ENCODE results near the gene CTNNBL1. TPM values are rescaled to one million over a fixed set of nuclear protein-coding genes. Genes with fewer than 3 reads are reported as not detected.

The CTNNBL1 gene
- total RNA-seq, 2 experiments from 2014 or later: 31.1 to 33.4 TPM

GRCh38 chr20:37907330-37907676 is 213.5 kb downstream of the CTNNBL1 start:
- H3K9me3 Mint-ChIP-seq: no peaks in the 10 kb centered on the region

DNA sequence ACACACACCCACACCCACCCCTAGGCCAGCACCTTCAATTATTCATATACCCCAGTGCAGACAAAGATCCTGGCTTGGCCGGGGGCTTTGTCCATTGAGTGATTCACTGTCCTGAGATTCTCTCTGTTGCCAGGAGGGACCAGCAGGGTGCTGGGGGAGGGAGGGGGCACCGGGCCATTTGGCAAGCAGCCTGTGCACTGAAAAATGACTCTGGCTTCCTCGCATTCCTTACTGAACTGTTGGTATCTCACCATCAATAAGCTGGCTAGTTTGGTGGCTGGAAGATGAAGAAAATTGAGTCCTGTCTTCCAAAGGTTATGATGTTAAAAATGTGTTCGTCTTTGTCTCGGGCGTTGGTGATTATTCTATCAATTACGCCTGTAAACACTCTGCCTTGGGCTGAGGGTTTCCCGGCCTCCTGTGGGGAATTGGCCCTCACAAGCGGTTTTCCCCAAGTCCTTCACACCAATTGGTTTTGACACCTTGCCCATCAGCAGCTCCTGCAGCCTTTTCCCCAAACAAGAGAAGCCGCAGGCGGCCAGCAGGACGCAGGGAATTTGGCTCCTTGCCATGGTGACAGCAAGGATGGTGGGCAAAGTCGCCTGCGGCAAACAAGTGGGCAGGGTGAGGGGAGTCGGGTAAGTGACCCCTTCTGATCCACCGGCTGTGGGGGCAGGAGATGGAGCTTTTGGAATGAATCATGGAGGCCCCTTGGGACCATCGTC is 214.0 kb downstream of the CTNNBL1 start:
- ATAC-seq (ENCODE audit: poor library complexity) (no peak), DNase-seq (no peak)
- Mint-ChIP-seq H3K4me3 (no peak overlapping the region), H3K36me3 (ENCODE audit: low read depth) (no peaks in the 10 kb centered on the region), H3K27ac (no peak overlapping the region), H3K4me1 (ENCODE audit: low read depth) (peaks cover 6% of the 10 kb centered on the region), H3K27me3 (peaks cover 69% of the 10 kb centered on the region), H3K9me3 (no peaks in the 10 kb centered on the region)
- H3K9me3 ChIP-seq (ENCODE audit: control insufficient read depth in 1 of 2, insufficient read depth in 1 of 2, low read length in 2 of 2): peaks cover 0 to 5% of the 10 kb centered on the region in 2 experiments
- intact Hi-C loops (cut with DNase I, micrococcal nuclease): no loop called here
- TF ChIP-seq, protein P1, sequence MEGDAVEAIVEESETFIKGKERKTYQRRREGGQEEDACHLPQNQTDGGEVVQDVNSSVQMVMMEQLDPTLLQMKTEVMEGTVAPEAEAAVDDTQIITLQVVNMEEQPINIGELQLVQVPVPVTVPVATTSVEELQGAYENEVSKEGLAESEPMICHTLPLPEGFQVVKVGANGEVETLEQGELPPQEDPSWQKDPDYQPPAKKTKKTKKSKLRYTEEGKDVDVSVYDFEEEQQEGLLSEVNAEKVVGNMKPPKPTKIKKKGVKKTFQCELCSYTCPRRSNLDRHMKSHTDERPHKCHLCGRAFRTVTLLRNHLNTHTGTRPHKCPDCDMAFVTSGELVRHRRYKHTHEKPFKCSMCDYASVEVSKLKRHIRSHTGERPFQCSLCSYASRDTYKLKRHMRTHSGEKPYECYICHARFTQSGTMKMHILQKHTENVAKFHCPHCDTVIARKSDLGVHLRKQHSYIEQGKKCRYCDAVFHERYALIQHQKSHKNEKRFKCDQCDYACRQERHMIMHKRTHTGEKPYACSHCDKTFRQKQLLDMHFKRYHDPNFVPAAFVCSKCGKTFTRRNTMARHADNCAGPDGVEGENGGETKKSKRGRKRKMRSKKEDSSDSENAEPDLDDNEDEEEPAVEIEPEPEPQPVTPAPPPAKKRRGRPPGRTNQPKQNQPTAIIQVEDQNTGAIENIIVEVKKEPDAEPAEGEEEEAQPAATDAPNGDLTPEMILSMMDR (IDR thresholded peaks at IDR 0.05): no peak
- no peaks in the 10 kb centered on the region for H3K36me3 ChIP-seq (ENCODE audit: insufficient read depth, low read length)
- CTCF ChIA-PET: no interaction called here
- H3K27ac ChIP-seq (ENCODE audit: low read depth in 1 of 2, low read length in 2 of 2): no peak overlapping the region
- no peaks in the 10 kb centered on the region for H3K4me1 ChIP-seq (ENCODE audit: insufficient read depth, low read length)
- POLR2A ChIA-PET: no interaction called here
- H3K4me3 ChIP-seq (ENCODE audit: low read length): no peak overlapping the region
- H3K27me3 ChIP-seq (ENCODE audit: control insufficient read depth in 1 of 2, insufficient read depth in 2 of 2, low read length in 2 of 2): peaks cover 35 to 43% of the 10 kb centered on the region in 2 experiments

More at GRCh38 chr20:37907330-37907676, 213.5 kb downstream of the CTNNBL1 start:
- Mint-ChIP-seq H3K4me1 (ENCODE audit: low read depth) (peaks cover 8% of the 10 kb centered on the region), H3K27me3 (peaks cover 67% of the 10 kb centered on the region), H3K36me3 (ENCODE audit: low read depth) (no peaks in the 10 kb centered on the region), H3K4me3 (no peak overlapping the region), H3K27ac (no peak overlapping the region)
- no peaks in the 10 kb centered on the region for H3K36me3 ChIP-seq (ENCODE audit: insufficient read depth, low read length)
- peaks cover under 1% of the 10 kb centered on the region for H3K4me1 ChIP-seq (ENCODE audit: insufficient read depth, low read length)
- no peak overlapping the region for H3K27ac ChIP-seq (ENCODE audit: low read depth in 1 of 2, low read length in 2 of 2)
- intact Hi-C loops (cut with DNase I, micrococcal nuclease): no loop called here
- no peak for DNase-seq
- TF ChIP-seq, protein P1 (IDR thresholded peaks at IDR 0.05): no peak
- peaks cover 0 to 5% of the 10 kb centered on the region in 2 experiments for H3K9me3 ChIP-seq (ENCODE audit: control insufficient read depth in 1 of 2, insufficient read depth in 1 of 2, low read length in 2 of 2)
- no peak for ATAC-seq (ENCODE audit: poor library complexity)
- no peak overlapping the region for H3K4me3 ChIP-seq (ENCODE audit: low read length)
- ChIA-PET POLR2A (no interaction called here), CTCF (no interaction called here)
- H3K27me3 ChIP-seq (ENCODE audit: control insufficient read depth in 1 of 2, insufficient read depth in 2 of 2, low read length in 2 of 2): peaks cover 36 to 43% of the 10 kb centered on the region in 2 experiments

- no peaks in the 10 kb centered on the region for H3K36me3 Mint-ChIP-seq (ENCODE audit: low read depth)
- H3K27ac ChIP-seq (ENCODE audit: low read depth in 1 of 2, low read length in 2 of 2): no peak overlapping the region
- peaks cover 21% of the 10 kb centered on the region for H3K4me1 Mint-ChIP-seq (ENCODE audit: low read depth)
- CTCF ChIA-PET: no interaction called here
- peaks cover 15 to 25% of the 10 kb centered on the region in 2 experiments for H3K27me3 ChIP-seq (ENCODE audit: control insufficient read depth in 1 of 2, insufficient read depth in 2 of 2, low read length in 2 of 2)
- no peak overlapping the region for H3K4me3 Mint-ChIP-seq
- peaks cover 62% of the 10 kb centered on the region for H3K27me3 Mint-ChIP-seq
- H3K36me3 ChIP-seq (ENCODE audit: insufficient read depth, low read length): no peaks in the 10 kb centered on the region
- TF ChIP-seq, protein P1 (IDR thresholded peaks at IDR 0.05): no peak
- intact Hi-C loops (cut with DNase I, micrococcal nuclease): loop anchor here in 1 of 2 experiments (5.0 kb wide), 1 partner anchor 81 kb away; no protein-coding TSS in a partner anchor
- H3K9me3 ChIP-seq (ENCODE audit: control insufficient read depth in 1 of 2, insufficient read depth in 1 of 2, low read length in 2 of 2): peaks cover 0 to 13% of the 10 kb centered on the region in 2 experiments
- no peak overlapping the region for H3K4me3 ChIP-seq (ENCODE audit: low read length)
- DNase-seq: no peak
- ATAC-seq (ENCODE audit: poor library complexity): no peak
- H3K9me3 Mint-ChIP-seq: no peaks in the 10 kb centered on the region
- no peak overlapping the region for H3K27ac Mint-ChIP-seq
- H3K4me1 ChIP-seq (ENCODE audit: insufficient read depth, low read length): peaks cover 11% of the 10 kb centered on the region
- POLR2A ChIA-PET: no interaction called here
Measured at GRCh38 chr20:37911261-37911660, 217.4 kb downstream of the CTNNBL1 start.

Data from CD4-positive, alpha-beta T cell (primary cell).